Left ventricle myocardium superior (tissue), 1 donor: ENCODE measurements around the gene PKD1L1. TPM values are rescaled to one million over a fixed set of nuclear protein-coding genes. Genes with fewer than 3 reads are reported as not detected.
"Not testable (repeated sequence)": the region's sequence is repeated elsewhere in the genome, so short reads cannot be mapped to it uniquely, and the experiment has no call there.

Source experiments
- ATAC-seq: fragments of 200-7000 bp; cut with Tn5 transposase; one replicate; pipeline ENCODE4 v1.9.1; 2020; ENCODE audit warnings: mild to moderate bottlenecking, moderate library complexity
- DNase-seq: peaks from one replicate; pipeline ENCODE4 v3.0.0-alpha.2; 2020
- intact Hi-C: fragments of 100-400 bp; cut with micrococcal nuclease; formaldehyde crosslinking; loops from one replicate; pipeline ENCODE4 v1.11.0; 2022
- total RNA-seq: library from RNA; stranded (reverse); fragmentation: NEBNext Ultra II Directional; extraction: Animal tissue kit (Norgen Biotek cat#: 25700); gene quantifications from one replicate; pipeline ENCODE4 v1.2.1, GENCODE V29; 2021
- donor health status: DM: no; HTN: yes; CAD: no; lungs with severe emphysema.

Gene PKD1L1
- total RNA-seq, 1 donor from 2014 or later = 2.8 TPM

- ATAC-seq = no peak
- DNase-seq = no peak
- intact Hi-C loops = no loop called here
These were observed 185.6 kb downstream of the PKD1L1 start for GRCh38 chr7:47762746-47763062.

GRCh38 chr7:47762207-47762606 lies 186.1 kb downstream of the PKD1L1 start:
- DNase-seq (no peak), ATAC-seq (no peak)
- intact Hi-C loops = no loop called here

- intact Hi-C loops = no loop called here
- no peak for DNase-seq
- ATAC-seq = no peak
These were observed 189.1 kb downstream of the PKD1L1 start for GRCh38 chr7:47759056-47759706.

GRCh38 chr7:47758546-47758945 lies 189.7 kb downstream of the PKD1L1 start:
- intact Hi-C loops = no loop called here
- peak; percentile 43 for ATAC-seq

GRCh38 chr7:47757921-47758411 lies 190.3 kb downstream of the PKD1L1 start:
- ATAC-seq = peak; percentile 91
- intact Hi-C loops = no loop called here
- DNase-seq = peak; percentile 69

More at GRCh38 chr7:47758546-47758945, 189.7 kb downstream of the PKD1L1 start:
- no peak for DNase-seq

GRCh38 chr7:47756636-47757035 lies 191.6 kb downstream of the PKD1L1 start:
- DNase-seq (no peak), ATAC-seq (no peak)
- intact Hi-C loops = no loop called here

- no peak for ATAC-seq
- intact Hi-C loops = no loop called here
These were observed 193.0 kb downstream of the PKD1L1 start for GRCh38 chr7:47755248-47755647.

GRCh38 chr7:47751724-47752123 lies 196.5 kb downstream of the PKD1L1 start:
- DNase-seq, intact Hi-C loops, ATAC-seq: not testable (repeated sequence)

More at GRCh38 chr7:47755248-47755647, 193.0 kb downstream of the PKD1L1 start:
- DNase-seq = no peak

- no peak for ATAC-seq
- intact Hi-C loops = no loop called here
- DNase-seq = no peak
These were observed 197.2 kb downstream of the PKD1L1 start for GRCh38 chr7:47751043-47751442.

GRCh38 chr7:47748041-47748440 lies 200.2 kb downstream of the PKD1L1 start:
- ATAC-seq = no peak
- DNase-seq = no peak
- intact Hi-C loops = no loop called here

- ATAC-seq (no peak), DNase-seq (no peak)
- intact Hi-C loops = no loop called here
These were observed 201.1 kb downstream of the PKD1L1 start for GRCh38 chr7:47747160-47747559.

GRCh38 chr7:47746468-47746867 lies 201.8 kb downstream of the PKD1L1 start:
- intact Hi-C loops = no loop called here
- DNase-seq (no peak), ATAC-seq (no peak)

- ATAC-seq (no peak), DNase-seq (no peak)
- intact Hi-C loops = no loop called here
These were observed 203.4 kb downstream of the PKD1L1 start for GRCh38 chr7:47744883-47745282.

- DNase-seq (no peak), ATAC-seq (peak; percentile 24)
- intact Hi-C loops = no loop called here
These were observed 204.2 kb downstream of the PKD1L1 start for GRCh38 chr7:47743965-47744591.

GRCh38 chr7:47741984-47742383 lies 206.3 kb downstream of the PKD1L1 start:
- DNase-seq = no peak
- intact Hi-C loops = no loop called here
- ATAC-seq = no peak

GRCh38 chr7:47739891-47740290 lies 208.4 kb downstream of the PKD1L1 start:
- no peak for DNase-seq
- intact Hi-C loops = no loop called here
- ATAC-seq = no peak

GRCh38 chr7:47739301-47739875 lies 208.9 kb downstream of the PKD1L1 start:
- intact Hi-C loops = no loop called here
- DNase-seq (no peak), ATAC-seq (no peak)

GRCh38 chr7:47738563-47739166 lies 209.6 kb downstream of the PKD1L1 start:
- intact Hi-C loops = no loop called here
- DNase-seq (no peak), ATAC-seq (no peak)

- ATAC-seq (no peak), DNase-seq (no peak)
- intact Hi-C loops = no loop called here
These were observed 210.7 kb downstream of the PKD1L1 start for GRCh38 chr7:47737601-47738000.
